Parathyroid adenoma (tissue), 2 donors: ENCODE data around the gene DYSF.

ENCODE experiments used
- H2AFZ ChIP-seq: fragments of 300-600 bp; sonication (generic); one replicate; pipeline ENCODE4 v1.7.0; 2017; ENCODE audit warnings: antibody characterized with exemption, mild to moderate bottlenecking
- H3K27ac ChIP-seq: fragments of 300-600 bp; sonication (generic); one replicate; pipeline ENCODE4 v1.7.0; 2017
- H3K27me3 ChIP-seq: fragments of 300-600 bp; sonication (generic); one replicate; pipeline ENCODE4 v1.7.0; 2017; ENCODE audit warnings: low read length; ENCODE audit not compliant: control insufficient read depth, insufficient read depth
- H3K36me3 ChIP-seq: fragments of 300-600 bp; sonication (generic); one replicate; pipeline ENCODE4 v1.7.0; 2017; ENCODE audit warnings: low read length; ENCODE audit not compliant: control insufficient read depth, insufficient read depth
- H3K4me1 ChIP-seq: fragments of 300-600 bp; sonication (generic); one replicate; pipeline ENCODE4 v1.7.0; 2017; ENCODE audit warnings: control low read depth
- H3K4me2 ChIP-seq: fragments of 300-600 bp; sonication (generic); one replicate; pipeline ENCODE4 v1.7.0; 2017; ENCODE audit warnings: low read length
- H3K4me3 ChIP-seq: fragments of 300-600 bp; sonication (generic); one replicate; pipeline ENCODE4 v1.7.0; 2017; ENCODE audit warnings: low read depth, low read length
- H3K79me2 ChIP-seq: fragments of 300-600 bp; sonication (generic); one replicate; pipeline ENCODE4 v1.7.0; 2017; ENCODE audit warnings: control low read depth
- H3K9ac ChIP-seq: fragments of 300-600 bp; sonication (generic); one replicate; pipeline ENCODE4 v1.7.0; 2017; ENCODE audit warnings: mild to moderate bottlenecking
- H3K9me3 ChIP-seq: fragments of 300-600 bp; sonication (generic); one replicate; pipeline ENCODE4 v1.7.0; 2017; ENCODE audit warnings: low read length; ENCODE audit not compliant: control insufficient read depth
- TF ChIP-seq, protein P1 (sequence below): fragments of 300-600 bp; sonication (generic); IDR thresholded peaks from one replicate; pipeline ENCODE4 v1.7.0; 2017; ENCODE audit warnings: antibody characterized with exemption, mild to moderate bottlenecking
- donor health status: primary hyperparathyroidism.

The DYSF gene

DNA sequence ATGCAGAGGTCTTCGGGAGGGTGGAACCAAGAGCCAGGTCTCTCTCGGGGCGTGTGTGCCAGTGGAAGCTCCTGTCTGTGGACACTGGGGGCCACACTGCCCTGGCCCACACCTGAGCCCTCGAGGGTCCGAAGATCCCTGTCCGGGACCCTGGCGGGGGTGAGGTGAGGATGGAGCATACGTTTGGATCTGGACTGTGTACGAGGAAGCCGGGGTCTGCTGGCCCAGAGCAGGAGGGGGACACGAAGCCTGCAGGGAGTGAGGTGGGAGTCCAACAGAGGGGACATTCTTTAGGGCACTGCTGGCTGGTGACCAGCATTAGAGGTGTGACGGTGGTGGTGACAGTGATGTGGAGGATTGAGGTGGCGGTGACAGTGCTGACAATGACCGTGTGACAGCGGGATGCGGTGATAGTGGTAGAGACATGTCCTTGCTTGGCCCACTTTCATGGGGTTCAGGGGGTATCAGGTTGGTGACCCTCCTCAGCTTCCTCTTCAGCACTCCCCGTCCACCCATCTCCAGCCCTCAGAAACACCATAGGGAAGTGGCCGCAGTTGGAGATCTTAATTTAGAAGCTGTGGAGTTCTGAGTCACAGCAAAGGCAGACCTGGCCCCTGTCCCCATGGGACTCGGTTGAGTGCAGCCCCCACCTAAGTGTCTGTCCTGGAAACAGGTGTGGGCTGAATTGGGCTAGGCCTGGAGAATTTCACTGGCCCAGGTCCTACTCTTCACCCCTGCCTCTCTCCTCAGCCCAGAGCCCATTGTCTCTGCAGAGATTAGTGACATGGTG, 252.0 kb downstream of the DYSF start:
- Histone ChIP-seq H3K79me2 (no peaks in the 10 kb centered on the region), H3K9ac (no peak overlapping the region), H3K9me3 (no peaks in the 10 kb centered on the region), H3K4me1 (no peaks in the 10 kb centered on the region), H3K4me3 (no peak overlapping the region), H2AFZ (no peak overlapping the region), H3K36me3 (no peaks in the 10 kb centered on the region), H3K4me2 (no peak overlapping the region), H3K27ac (no peak overlapping the region), H3K27me3 (no peaks in the 10 kb centered on the region)
- TF ChIP-seq, protein P1, sequence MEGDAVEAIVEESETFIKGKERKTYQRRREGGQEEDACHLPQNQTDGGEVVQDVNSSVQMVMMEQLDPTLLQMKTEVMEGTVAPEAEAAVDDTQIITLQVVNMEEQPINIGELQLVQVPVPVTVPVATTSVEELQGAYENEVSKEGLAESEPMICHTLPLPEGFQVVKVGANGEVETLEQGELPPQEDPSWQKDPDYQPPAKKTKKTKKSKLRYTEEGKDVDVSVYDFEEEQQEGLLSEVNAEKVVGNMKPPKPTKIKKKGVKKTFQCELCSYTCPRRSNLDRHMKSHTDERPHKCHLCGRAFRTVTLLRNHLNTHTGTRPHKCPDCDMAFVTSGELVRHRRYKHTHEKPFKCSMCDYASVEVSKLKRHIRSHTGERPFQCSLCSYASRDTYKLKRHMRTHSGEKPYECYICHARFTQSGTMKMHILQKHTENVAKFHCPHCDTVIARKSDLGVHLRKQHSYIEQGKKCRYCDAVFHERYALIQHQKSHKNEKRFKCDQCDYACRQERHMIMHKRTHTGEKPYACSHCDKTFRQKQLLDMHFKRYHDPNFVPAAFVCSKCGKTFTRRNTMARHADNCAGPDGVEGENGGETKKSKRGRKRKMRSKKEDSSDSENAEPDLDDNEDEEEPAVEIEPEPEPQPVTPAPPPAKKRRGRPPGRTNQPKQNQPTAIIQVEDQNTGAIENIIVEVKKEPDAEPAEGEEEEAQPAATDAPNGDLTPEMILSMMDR: no peak

DNA sequence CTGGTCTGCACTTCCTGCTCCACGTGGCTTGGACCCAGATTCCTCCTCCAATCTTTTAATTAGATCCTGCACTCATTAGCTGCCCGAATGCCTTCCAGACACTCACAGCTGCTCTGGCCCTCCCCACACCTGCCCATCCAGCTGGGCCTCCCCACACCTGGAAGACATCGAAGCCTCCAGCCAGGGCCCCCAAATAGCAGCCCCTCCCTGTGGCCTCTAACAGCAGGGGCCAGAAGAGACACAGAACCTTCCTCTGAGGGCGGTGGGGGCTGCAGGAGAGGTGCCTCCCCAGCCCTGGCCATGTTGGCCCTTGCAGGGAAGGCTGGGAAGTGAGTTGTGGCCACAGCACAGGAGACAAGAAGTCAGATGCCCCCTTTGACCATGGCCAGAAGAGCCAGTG, 252.8 kb downstream of the DYSF start:
- Histone ChIP-seq H3K36me3 (no peaks in the 10 kb centered on the region), H3K4me1 (no peaks in the 10 kb centered on the region), H3K9ac (no peak overlapping the region), H3K27ac (no peak overlapping the region), H3K79me2 (no peaks in the 10 kb centered on the region), H3K27me3 (no peaks in the 10 kb centered on the region), H3K9me3 (no peaks in the 10 kb centered on the region), H2AFZ (no peak overlapping the region), H3K4me3 (no peak overlapping the region), H3K4me2 (no peak overlapping the region)
- TF ChIP-seq, protein P1: no peak

DNA sequence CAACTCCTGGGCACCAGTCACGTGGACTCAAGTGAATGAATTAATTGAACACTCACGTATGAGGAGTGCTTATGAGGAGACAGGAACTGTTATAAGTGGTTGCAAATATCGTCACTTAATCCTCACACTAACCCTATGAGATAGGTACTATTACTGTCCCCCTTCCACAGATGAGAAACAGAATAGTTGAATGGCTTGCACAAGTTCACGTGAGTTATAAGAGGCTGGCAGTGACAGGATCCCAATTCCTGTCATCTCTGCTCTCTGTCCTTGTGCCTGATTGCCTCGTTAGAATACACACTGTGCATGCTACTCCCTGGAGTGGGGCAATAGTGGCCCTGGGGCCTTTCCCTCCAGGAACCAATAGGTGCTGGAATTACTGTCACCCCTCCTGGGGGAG, 253.5 kb downstream of the DYSF start:
- Histone ChIP-seq H3K9me3 (no peaks in the 10 kb centered on the region), H3K4me1 (no peaks in the 10 kb centered on the region), H3K4me3 (no peak overlapping the region), H3K79me2 (no peaks in the 10 kb centered on the region), H3K27ac (no peak overlapping the region), H3K9ac (no peak overlapping the region), H2AFZ (no peak overlapping the region), H3K27me3 (no peaks in the 10 kb centered on the region), H3K36me3 (no peaks in the 10 kb centered on the region), H3K4me2 (no peak overlapping the region)
- TF ChIP-seq, protein P1: no peak

DNA sequence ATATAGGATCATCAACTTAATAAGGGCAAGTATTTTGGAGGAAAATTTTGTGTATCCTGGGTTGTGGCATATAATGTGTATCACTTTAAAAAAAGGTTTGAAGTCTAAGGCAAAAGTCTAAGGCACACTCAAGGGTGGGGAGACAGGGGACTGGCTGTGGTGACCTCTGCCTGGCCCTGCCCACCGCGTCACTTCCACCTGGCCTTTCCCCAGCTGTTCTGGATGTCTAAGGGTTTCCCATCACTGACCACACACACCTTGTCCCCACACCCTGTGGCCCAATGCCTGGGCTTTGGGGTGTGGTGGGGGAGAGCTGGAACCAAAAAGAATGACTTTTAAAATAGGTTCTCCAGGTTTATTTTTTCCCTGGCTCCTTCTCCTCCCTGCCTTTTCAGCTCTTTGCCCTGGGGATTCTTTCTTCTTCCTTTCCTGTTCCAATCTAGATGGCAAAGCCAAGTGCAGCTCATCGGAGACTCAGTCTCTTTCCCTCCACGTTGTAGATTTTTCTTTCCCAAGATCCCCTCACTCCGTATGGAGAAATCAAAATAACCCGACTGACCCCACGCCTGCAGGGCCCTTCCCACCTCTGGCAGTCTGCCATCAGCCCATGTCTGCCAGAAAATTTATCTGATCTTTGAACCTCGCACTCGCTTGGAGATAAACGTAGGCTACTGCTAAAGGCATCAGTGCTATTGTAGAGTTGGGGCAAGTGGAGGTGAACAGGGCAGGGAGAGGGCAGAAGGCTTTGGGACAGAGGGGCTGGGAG, 257.2 kb downstream of the DYSF start:
- no peaks in the 10 kb centered on the region for H3K79me2 ChIP-seq
- TF ChIP-seq, protein P1: no peak
- H3K4me3 ChIP-seq: no peak overlapping the region
- no peaks in the 10 kb centered on the region for H3K4me1 ChIP-seq
- H3K27me3 ChIP-seq: no peaks in the 10 kb centered on the region
- H3K27ac ChIP-seq: no peak overlapping the region
- no peaks in the 10 kb centered on the region for H3K9me3 ChIP-seq
- H3K4me2 ChIP-seq: no peak overlapping the region
- H3K36me3 ChIP-seq: no peaks in the 10 kb centered on the region
- H2AFZ ChIP-seq: no peak overlapping the region
- no peak overlapping the region for H3K9ac ChIP-seq
